CD4-positive, alpha-beta T cell treated with Interleukin-6 at 100 ng/mL for 8 hours (primary cell): ENCODE measurements around the gene TPST2.
A peak's percentile ranks its signal among the peaks of the same experiment; 100 is the strongest.

Source experiments
- DNase-seq: peaks from one replicate; pipeline ENCODE4 v3.0.0-alpha.2; 2020; ENCODE audit warnings: mixed read lengths, low spot score

The TPST2 gene

DNA sequence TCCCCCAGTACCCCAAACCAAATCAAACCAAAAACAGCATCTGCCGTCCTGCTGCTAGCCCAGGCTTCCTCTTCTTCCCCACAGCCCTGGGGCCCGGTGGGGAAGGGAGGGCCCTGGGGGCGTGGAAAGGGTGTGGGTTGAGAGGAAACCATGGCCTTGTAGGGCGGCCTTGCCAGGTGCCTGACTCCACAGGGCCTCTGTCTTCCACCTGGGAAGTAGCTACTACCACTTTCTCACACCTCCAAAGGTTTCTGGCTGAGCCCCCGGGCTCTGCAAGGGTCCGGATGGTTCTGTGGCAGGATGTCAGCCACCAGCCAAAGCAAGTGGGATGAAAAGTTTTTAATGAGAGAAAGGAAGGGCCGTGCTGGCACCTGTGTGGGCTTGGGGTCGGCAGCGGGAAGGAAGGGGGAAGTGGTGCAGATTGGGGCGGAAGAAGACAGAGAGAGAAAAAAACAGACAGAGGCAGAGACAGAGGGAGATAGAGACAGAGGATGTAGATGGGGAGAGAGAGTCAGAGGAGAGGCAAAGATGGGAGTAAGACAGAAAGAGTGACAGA lies 10.5 kb downstream of the TPST2 start:
- peak; percentile 52 for DNase-seq

- DNase-seq = no peak
Observed at GRCh38 chr22:26577081-26577480, 12.9 kb downstream of the TPST2 start.

GRCh38 chr22:26576026-26576680 lies 13.8 kb downstream of the TPST2 start:
- DNase-seq = no peak

- DNase-seq = no peak
Observed at GRCh38 chr22:26574001-26574723, 15.8 kb downstream of the TPST2 start.

- DNase-seq = no peak
Observed at GRCh38 chr22:26573026-26573662, 16.8 kb downstream of the TPST2 start.

- DNase-seq = no peak
Observed at GRCh38 chr22:26570864-26571525, 18.9 kb downstream of the TPST2 start.

DNA sequence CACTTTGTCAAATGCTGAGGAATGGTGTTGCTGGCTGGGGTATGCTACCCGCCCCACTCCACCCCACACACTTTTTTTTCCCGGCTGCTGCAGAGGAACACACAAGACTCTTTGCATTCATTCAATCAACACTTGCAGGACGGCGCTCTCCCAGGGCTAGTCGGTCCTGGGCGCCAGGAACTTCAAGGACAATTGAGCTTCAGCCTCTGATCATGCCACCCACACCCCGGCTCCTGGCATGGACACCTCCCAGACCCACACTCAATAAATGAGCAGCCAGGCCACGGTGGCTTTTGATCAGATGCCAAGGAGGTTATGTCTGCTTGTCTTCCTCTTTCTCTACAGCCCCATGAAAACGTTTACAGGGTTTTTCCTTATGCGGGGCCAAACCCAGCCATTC lies 19.8 kb downstream of the TPST2 start:
- no peak for DNase-seq

DNA sequence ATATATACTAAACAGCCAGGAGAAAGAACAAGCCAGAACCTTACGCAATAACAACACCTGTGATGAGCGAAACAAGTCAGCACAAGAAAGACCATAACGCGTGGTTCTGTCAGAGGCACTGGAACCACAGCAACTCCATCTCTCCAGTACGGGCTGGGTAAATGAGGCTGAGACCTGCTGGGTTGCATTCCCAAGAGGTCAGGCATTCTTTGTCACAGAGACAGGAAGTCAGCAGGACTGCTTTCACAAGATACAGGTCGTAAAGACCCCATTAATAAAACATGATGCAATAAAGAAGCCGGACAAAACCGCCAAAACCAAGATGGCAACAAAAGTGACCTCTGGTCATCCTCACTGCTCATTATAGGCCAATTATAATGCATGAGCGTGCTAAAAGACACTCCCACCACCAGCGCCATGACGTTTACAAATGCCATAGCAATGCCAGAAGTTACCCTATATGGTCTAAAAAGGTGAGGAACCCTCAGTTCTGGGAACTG lies 21.7 kb downstream of the TPST2 start:
- no peak for DNase-seq

GRCh38 chr22:26567610-26568009 lies 22.3 kb downstream of the TPST2 start:
- DNase-seq = no peak

- DNase-seq = no peak
Observed at GRCh38 chr22:26566994-26567393, 22.9 kb downstream of the TPST2 start.

- no peak for DNase-seq
Observed at GRCh38 chr22:26565889-26566288, 24.0 kb downstream of the TPST2 start.

GRCh38 chr22:26565181-26565580 lies 24.8 kb downstream of the TPST2 start:
- no peak for DNase-seq

DNA sequence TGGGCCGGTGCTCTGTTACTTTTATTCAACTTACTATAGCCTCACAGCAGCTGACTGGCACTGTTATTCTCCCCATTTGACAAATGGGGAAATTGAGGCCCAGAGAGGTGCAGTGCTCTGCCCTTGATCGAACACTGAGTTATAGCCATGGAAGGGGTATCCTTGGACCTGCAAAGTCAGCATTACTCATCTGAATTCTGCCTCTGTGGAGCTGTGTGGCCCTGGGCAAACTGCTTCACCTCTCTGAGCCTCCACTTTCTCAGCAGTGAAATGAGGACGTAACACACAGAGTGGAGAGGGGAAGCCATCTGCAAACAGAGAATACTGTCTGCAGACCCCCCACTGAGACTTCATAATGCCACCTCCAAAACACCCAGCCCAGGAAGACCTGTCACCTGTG lies 25.3 kb downstream of the TPST2 start:
- DNase-seq = no peak

GRCh38 chr22:26564181-26564580 lies 25.8 kb downstream of the TPST2 start:
- no peak for DNase-seq

DNA sequence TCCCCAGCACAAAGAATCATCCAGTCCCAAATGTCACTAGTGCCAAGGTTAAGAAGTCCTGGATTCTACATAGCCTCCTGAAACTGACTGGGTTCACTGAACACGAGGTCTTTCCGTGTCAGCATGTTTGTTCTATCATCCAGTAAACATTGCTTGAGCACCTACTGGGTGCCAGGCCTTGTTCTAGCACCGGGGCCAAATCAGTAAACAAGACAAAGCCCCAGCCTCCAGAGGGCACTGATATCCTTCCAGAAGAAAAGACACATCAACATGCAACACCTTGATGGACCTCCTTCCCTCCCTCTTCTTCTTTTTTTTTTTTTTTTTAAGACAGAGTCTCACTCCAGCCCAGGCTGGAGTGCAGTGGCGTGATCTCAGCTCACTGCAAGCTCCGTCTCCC lies 26.9 kb downstream of the TPST2 start:
- no peak for DNase-seq

DNA sequence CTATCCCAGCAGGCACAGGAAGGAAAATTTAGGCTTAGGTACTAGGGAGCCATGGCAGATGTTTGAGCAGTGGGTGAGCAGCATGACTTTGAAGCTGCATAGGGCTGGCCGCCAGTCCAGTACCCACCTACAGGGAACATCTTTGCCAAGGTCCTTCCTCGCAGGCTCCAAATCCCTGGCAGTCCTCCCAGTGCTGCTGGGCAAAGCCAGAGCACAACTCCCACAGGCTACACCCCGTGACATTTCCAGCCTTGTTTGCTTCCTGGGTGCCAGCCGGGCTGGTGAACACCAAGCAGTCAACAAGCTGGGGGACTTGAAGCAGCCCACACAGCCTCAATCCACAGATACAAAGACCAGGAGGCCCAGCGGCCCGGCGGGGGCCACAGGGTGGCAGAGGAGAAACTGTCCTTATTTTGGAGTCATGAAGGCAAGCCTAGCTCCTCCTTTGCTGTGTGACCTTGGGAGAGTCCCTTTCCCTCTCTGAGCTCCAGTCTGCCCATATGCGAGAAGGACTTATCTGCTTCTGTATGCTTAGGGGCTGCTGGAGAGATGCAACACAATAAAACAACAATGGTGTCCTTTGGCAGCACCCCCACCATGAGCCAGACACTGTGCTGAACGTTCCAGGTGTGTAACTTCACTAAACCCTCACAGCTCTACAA lies 28.0 kb downstream of the TPST2 start:
- no peak for DNase-seq

GRCh38 chr22:26559961-26560575 lies 29.9 kb downstream of the TPST2 start:
- DNase-seq = no peak

- DNase-seq = no peak
Observed at GRCh38 chr22:26558248-26558895, 31.6 kb downstream of the TPST2 start.

DNA sequence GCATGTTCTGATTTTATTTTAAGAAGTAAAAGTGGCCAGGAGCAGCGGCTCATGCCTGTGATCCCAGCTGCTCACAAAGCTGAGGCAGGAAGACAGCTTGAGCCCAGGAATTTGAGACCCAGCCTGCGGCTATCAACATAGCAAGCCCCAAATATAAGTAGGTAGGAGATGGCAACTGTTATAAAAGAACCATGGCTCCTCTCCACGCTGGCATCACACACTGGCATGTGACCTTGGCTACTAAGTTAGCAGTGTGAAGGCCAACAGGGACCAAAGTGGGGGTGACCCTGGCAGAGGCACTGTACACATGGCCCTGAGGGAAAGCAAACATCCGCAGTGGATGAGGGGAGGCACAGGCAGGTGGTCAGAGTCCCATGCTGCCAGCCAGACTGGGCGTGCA lies 33.0 kb downstream of the TPST2 start:
- no peak for DNase-seq

- no peak for DNase-seq
Observed at GRCh38 chr22:26555478-26555877, 34.5 kb downstream of the TPST2 start.

DNA sequence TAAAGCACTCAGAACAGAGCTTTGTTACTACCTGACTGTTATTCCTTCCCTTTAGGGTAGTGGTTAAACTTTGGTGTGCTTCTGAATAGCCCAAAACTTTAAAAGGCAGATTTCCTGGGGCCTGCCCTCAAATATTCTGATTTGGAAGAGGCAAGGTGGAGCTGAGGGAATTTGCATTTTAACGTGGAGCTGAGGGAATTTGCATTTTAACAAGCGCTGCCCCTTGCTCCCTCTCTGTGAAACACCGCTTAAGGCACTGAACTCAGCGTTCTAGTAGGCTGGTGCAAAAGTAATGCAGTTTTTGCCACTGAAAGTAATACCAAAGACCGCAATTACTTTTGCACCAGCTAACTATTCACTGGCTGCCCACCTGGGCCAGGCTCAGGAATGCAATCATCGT lies 35.0 kb downstream of the TPST2 start:
- DNase-seq = no peak
